ENCODE results near the gene DTNA. TPM values are rescaled to one million over a fixed set of nuclear protein-coding genes. Genes with fewer than 3 reads are reported as not detected.

Gene DTNA
- total and polyA plus RNA-seq, 2 donors (not counting 1 experiment from before 2014, with no cell fraction given): 38.8 to 49.8 TPM

GRCh38 chr18:34923911-34924310 is 213.8 kb downstream of the DTNA start:
- DNase-seq (ENCODE audit: low read depth in 2 of 2): no peak
- Histone ChIP-seq H3K36me3 (ENCODE audit: control insufficient read depth, insufficient read depth, low read length) (no peaks in the 10 kb centered on the region), H3K4me2 (ENCODE audit: extremely low read depth, insufficient read depth, low read length) (no peak overlapping the region), H3K27me3 (ENCODE audit: control insufficient read depth, insufficient read depth, low read length) (no peaks in the 10 kb centered on the region), H4K20me1 (ENCODE audit: control insufficient read depth, extremely low read depth, insufficient read depth, low read length) (no peaks in the 10 kb centered on the region), H3K9me3 (ENCODE audit: control insufficient read depth, insufficient read depth, low read depth, low read length) (no peaks in the 10 kb centered on the region), H3K4me3 (replicated peaks in 1 of 4; ENCODE audit: control extremely low read depth in 1 of 4, insufficient read depth in 1 of 4, low read depth in 3 of 4, low read length in 4 of 4) (no peak overlapping the region), H3K9ac (ENCODE audit: insufficient read depth, low read length) (no peak overlapping the region), H3K4me1 (ENCODE audit: control insufficient read depth, extremely low read depth, insufficient read depth, low read length) (peaks cover 6% of the 10 kb centered on the region), H2AFZ (ENCODE audit: low read length) (no peak overlapping the region), H3K27ac (ENCODE audit: insufficient read depth, low read length) (no peak overlapping the region), H3K79me2 (ENCODE audit: control insufficient read depth, insufficient read depth, low read length) (no peaks in the 10 kb centered on the region)
- TF ChIP-seq EZH2 (IDR thresholded peaks at IDR 0.05; ENCODE audit: low read length, missing control alignments): no peak
- no peak for TF ChIP-seq CTCF (conservative IDR thresholded peaks at IDR 0.05 in 1 of 2, IDR thresholded peaks at IDR 0.05 in 1 of 2; ENCODE audit: low read depth in 1 of 2, low read length in 2 of 2)

GRCh38 chr18:34926683-34927082 is 216.6 kb downstream of the DTNA start:
- Histone ChIP-seq H3K79me2 (ENCODE audit: control insufficient read depth, insufficient read depth, low read length) (no peaks in the 10 kb centered on the region), H3K4me2 (ENCODE audit: extremely low read depth, insufficient read depth, low read length) (no peak overlapping the region), H4K20me1 (ENCODE audit: control insufficient read depth, extremely low read depth, insufficient read depth, low read length) (no peaks in the 10 kb centered on the region), H2AFZ (ENCODE audit: low read length) (no peak overlapping the region), H3K9ac (ENCODE audit: insufficient read depth, low read length) (no peak overlapping the region), H3K9me3 (ENCODE audit: control insufficient read depth, insufficient read depth, low read depth, low read length) (no peaks in the 10 kb centered on the region), H3K4me1 (ENCODE audit: control insufficient read depth, extremely low read depth, insufficient read depth, low read length) (peaks cover 6% of the 10 kb centered on the region), H3K27ac (ENCODE audit: insufficient read depth, low read length) (no peak overlapping the region), H3K36me3 (ENCODE audit: control insufficient read depth, insufficient read depth, low read length) (no peaks in the 10 kb centered on the region), H3K4me3 (replicated peaks in 1 of 4; ENCODE audit: control extremely low read depth in 1 of 4, insufficient read depth in 1 of 4, low read depth in 3 of 4, low read length in 4 of 4) (no peak overlapping the region), H3K27me3 (ENCODE audit: control insufficient read depth, insufficient read depth, low read length) (no peaks in the 10 kb centered on the region)
- no peak for DNase-seq (ENCODE audit: low read depth in 2 of 2)
- TF ChIP-seq EZH2 (IDR thresholded peaks at IDR 0.05; ENCODE audit: low read length, missing control alignments) (no peak), CTCF (conservative IDR thresholded peaks at IDR 0.05 in 1 of 2, IDR thresholded peaks at IDR 0.05 in 1 of 2; ENCODE audit: low read depth in 1 of 2, low read length in 2 of 2) (no peak)

GRCh38 chr18:34928088-34928753 is 218.1 kb downstream of the DTNA start:
- Histone ChIP-seq H2AFZ (ENCODE audit: low read length) (no peak overlapping the region), H3K4me1 (ENCODE audit: control insufficient read depth, extremely low read depth, insufficient read depth, low read length) (peaks cover 6% of the 10 kb centered on the region), H3K4me2 (ENCODE audit: extremely low read depth, insufficient read depth, low read length) (no peak overlapping the region), H3K4me3 (replicated peaks in 1 of 4; ENCODE audit: control extremely low read depth in 1 of 4, insufficient read depth in 1 of 4, low read depth in 3 of 4, low read length in 4 of 4) (no peak overlapping the region), H3K27ac (ENCODE audit: insufficient read depth, low read length) (peak overlapping the region; percentile 31), H3K9ac (ENCODE audit: insufficient read depth, low read length) (no peak overlapping the region), H3K36me3 (ENCODE audit: control insufficient read depth, insufficient read depth, low read length) (no peaks in the 10 kb centered on the region), H3K27me3 (ENCODE audit: control insufficient read depth, insufficient read depth, low read length) (no peaks in the 10 kb centered on the region), H4K20me1 (ENCODE audit: control insufficient read depth, extremely low read depth, insufficient read depth, low read length) (no peaks in the 10 kb centered on the region), H3K79me2 (ENCODE audit: control insufficient read depth, insufficient read depth, low read length) (no peaks in the 10 kb centered on the region), H3K9me3 (ENCODE audit: control insufficient read depth, insufficient read depth, low read depth, low read length) (no peaks in the 10 kb centered on the region)
- TF ChIP-seq EZH2 (IDR thresholded peaks at IDR 0.05; ENCODE audit: low read length, missing control alignments): no peak
- TF ChIP-seq CTCF (conservative IDR thresholded peaks at IDR 0.05 in 1 of 2, IDR thresholded peaks at IDR 0.05 in 1 of 2; ENCODE audit: low read depth in 1 of 2, low read length in 2 of 2): no peak
- peak in 1 of 2 donors; percentile 37 for DNase-seq (ENCODE audit: low read depth in 2 of 2)

Data from fibroblast of lung (primary cell).